ENCODE measurements around the gene PHOX2A.

Gene PHOX2A

GRCh38 chr11:72190631-72191071 is 53.3 kb downstream of the PHOX2A start:
- no peak for DNase-seq (ENCODE audit: low read depth)
- H3K4me3 ChIP-seq (ENCODE audit: low read depth, low read length): no peak overlapping the region
- no peak for TF ChIP-seq CTCF (IDR thresholded peaks at IDR 0.05; ENCODE audit: low read depth, low read length, missing control alignments)

GRCh38 chr11:72189455-72190250 is 54.3 kb downstream of the PHOX2A start:
- H3K4me3 ChIP-seq (ENCODE audit: low read depth, low read length): no peak overlapping the region
- DNase-seq (ENCODE audit: low read depth): no peak
- no peak for TF ChIP-seq CTCF (IDR thresholded peaks at IDR 0.05; ENCODE audit: low read depth, low read length, missing control alignments)

Data from GM12864 (cell line).